ENCODE measurements around the gene ABHD12. TPM values are rescaled to one million over a fixed set of nuclear protein-coding genes. Genes with fewer than 3 reads are reported as not detected.
A peak's percentile ranks its signal among the peaks of the same experiment; 100 is the strongest.

The ABHD12 gene
- total RNA-seq, 1 donor from 2014 or later = 42.9 TPM

DNA sequence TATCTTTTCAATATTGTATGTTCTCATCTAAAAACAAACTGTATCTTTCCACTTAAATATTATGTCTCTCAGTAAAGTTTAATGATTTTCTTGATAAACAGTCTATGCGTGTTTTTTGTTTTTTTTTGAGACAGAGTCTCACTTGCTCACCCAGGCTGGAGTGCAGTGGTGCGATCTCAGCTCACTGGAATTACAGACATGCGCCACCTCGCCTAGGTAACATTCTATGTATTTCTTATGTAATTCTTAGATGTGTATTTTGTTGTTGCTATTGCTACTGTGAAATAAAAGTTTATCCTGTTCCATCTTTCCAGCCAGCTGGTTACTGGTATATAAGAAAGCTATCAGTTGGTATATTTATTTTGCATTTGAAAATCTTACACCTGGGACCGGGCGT lies 29.4 kb downstream of the ABHD12 start:
- Mint-ChIP-seq H3K36me3 (ENCODE audit: unreplicated experiment) (no peaks in the 10 kb centered on the region), H3K27me3 (ENCODE audit: unreplicated experiment) (no peaks in the 10 kb centered on the region)

DNA sequence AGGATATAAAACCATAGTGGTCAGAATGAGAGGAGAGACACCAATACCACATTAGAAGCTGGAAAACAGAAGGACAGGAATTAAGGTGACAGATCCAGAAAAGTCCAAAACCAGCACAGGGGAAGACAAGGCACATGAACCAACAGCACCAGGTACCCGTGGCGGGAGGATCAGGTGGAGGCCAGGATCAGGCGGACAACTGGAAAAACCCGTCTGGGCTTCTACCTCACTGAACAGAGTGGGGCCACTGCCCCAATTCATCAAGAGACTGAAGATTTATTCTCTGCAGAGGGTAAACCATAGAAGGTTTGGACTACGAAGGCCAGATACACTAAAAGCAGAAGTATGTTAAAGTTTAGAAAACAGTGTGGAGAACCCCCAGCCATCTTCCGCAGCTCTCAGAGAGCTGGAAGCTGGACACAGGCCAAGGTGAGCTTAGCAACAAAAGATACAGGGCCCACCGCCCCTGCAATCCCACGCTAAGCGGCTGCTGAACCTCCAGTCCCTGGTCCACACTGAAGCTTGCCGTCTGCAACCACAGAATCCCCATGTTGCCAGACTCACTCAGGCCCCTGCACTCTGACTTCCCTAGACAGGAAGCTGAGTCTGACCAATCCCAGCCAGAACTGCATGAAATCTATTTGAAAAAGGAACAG lies 29.9 kb downstream of the ABHD12 start:
- TF ChIP-seq, protein P1, sequence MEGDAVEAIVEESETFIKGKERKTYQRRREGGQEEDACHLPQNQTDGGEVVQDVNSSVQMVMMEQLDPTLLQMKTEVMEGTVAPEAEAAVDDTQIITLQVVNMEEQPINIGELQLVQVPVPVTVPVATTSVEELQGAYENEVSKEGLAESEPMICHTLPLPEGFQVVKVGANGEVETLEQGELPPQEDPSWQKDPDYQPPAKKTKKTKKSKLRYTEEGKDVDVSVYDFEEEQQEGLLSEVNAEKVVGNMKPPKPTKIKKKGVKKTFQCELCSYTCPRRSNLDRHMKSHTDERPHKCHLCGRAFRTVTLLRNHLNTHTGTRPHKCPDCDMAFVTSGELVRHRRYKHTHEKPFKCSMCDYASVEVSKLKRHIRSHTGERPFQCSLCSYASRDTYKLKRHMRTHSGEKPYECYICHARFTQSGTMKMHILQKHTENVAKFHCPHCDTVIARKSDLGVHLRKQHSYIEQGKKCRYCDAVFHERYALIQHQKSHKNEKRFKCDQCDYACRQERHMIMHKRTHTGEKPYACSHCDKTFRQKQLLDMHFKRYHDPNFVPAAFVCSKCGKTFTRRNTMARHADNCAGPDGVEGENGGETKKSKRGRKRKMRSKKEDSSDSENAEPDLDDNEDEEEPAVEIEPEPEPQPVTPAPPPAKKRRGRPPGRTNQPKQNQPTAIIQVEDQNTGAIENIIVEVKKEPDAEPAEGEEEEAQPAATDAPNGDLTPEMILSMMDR (IDR thresholded peaks at IDR 0.05) = no peak
- Mint-ChIP-seq H3K36me3 (ENCODE audit: unreplicated experiment) (no peaks in the 10 kb centered on the region), H3K4me1 (ENCODE audit: unreplicated experiment) (peaks cover 19% of the 10 kb centered on the region), H3K4me3 (ENCODE audit: unreplicated experiment) (no peak overlapping the region), H3K9me3 (ENCODE audit: unreplicated experiment) (no peaks in the 10 kb centered on the region), H3K27me3 (ENCODE audit: unreplicated experiment) (no peaks in the 10 kb centered on the region), H3K27ac (ENCODE audit: unreplicated experiment) (peak overlapping the region; percentile 66)
- DNase-seq (ENCODE audit: extremely low spot score, unreplicated experiment) = no peak

More for the DNA sequence above, 29.4 kb downstream of the ABHD12 start:
- Mint-ChIP-seq H3K9me3 (ENCODE audit: unreplicated experiment) (no peaks in the 10 kb centered on the region), H3K4me3 (ENCODE audit: unreplicated experiment) (no peak overlapping the region), H3K27ac (ENCODE audit: unreplicated experiment) (peak overlapping the region; percentile 66), H3K4me1 (ENCODE audit: unreplicated experiment) (peaks cover 19% of the 10 kb centered on the region)
- TF ChIP-seq, protein P1 (IDR thresholded peaks at IDR 0.05) = no peak
- DNase-seq (ENCODE audit: extremely low spot score, unreplicated experiment) = no peak

DNA sequence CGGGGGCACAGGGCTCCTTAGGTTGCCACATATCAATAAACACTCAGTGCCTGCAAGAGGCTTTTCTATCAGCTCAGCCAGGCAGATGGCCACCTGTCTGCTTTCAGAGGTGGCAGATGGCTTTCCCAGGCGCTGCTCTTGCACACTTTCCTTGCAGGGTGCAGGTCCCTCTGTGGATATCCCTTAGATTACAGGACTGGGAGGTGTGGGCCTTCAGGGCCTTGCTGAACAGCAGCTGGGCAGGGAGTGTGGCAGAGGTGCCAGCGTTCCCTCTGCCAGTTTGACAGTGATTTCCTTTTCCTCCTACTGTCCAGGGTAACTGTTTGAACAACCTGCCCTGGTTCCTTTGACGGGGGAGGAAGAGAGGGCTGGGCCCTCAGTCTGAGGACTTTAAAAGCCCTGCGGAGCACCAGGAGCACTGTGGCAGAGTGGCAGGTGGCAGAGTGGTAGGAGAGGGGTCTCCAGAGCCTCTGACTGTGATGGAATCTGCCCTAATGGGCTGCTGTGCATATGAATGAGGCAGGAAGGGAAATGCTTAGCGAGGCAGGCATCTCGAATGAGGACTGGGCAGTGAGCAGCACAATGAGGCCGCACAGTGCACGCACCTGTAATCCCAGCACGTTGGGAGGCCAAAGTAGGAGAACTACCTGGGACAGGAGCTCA lies 34.2 kb downstream of the ABHD12 start:
- Mint-ChIP-seq H3K27me3 (ENCODE audit: unreplicated experiment) (no peaks in the 10 kb centered on the region), H3K4me1 (ENCODE audit: unreplicated experiment) (peaks cover 21% of the 10 kb centered on the region), H3K9me3 (ENCODE audit: unreplicated experiment) (no peaks in the 10 kb centered on the region), H3K4me3 (ENCODE audit: unreplicated experiment) (no peak overlapping the region), H3K36me3 (ENCODE audit: unreplicated experiment) (no peaks in the 10 kb centered on the region), H3K27ac (ENCODE audit: unreplicated experiment) (no peak overlapping the region)
- TF ChIP-seq, protein P1 (IDR thresholded peaks at IDR 0.05) = no peak
- peak; percentile 66 for DNase-seq (ENCODE audit: extremely low spot score, unreplicated experiment)

DNA sequence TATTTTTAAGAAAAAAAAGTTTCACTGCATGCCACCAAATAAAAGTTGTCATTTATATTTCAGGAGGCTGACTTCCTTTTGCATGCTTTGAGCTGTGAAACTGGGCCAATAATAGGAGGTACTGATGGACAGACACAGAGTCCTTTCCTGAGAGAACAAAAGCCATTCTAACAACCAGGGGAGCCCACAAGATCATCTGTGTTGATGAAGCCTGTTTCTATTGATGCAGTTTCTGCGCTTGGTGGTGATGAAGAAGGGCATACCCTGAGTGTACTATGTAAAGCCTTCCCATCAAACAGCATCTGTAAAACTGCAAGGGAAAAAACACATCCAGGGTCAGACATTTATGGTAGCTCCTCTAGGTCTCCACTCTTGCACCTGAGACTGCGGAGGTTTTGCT lies 34.8 kb downstream of the ABHD12 start:
- H3K4me1 Mint-ChIP-seq (ENCODE audit: unreplicated experiment) = peaks cover 16% of the 10 kb centered on the region
- H3K27ac Mint-ChIP-seq (ENCODE audit: unreplicated experiment) = no peak overlapping the region
- H3K4me3 Mint-ChIP-seq (ENCODE audit: unreplicated experiment) = no peak overlapping the region
- no peaks in the 10 kb centered on the region for H3K36me3 Mint-ChIP-seq (ENCODE audit: unreplicated experiment)
- no peak for DNase-seq (ENCODE audit: extremely low spot score, unreplicated experiment)
- TF ChIP-seq, protein P1 (IDR thresholded peaks at IDR 0.05) = no peak
- no peaks in the 10 kb centered on the region for H3K9me3 Mint-ChIP-seq (ENCODE audit: unreplicated experiment)
- no peaks in the 10 kb centered on the region for H3K27me3 Mint-ChIP-seq (ENCODE audit: unreplicated experiment)

DNA sequence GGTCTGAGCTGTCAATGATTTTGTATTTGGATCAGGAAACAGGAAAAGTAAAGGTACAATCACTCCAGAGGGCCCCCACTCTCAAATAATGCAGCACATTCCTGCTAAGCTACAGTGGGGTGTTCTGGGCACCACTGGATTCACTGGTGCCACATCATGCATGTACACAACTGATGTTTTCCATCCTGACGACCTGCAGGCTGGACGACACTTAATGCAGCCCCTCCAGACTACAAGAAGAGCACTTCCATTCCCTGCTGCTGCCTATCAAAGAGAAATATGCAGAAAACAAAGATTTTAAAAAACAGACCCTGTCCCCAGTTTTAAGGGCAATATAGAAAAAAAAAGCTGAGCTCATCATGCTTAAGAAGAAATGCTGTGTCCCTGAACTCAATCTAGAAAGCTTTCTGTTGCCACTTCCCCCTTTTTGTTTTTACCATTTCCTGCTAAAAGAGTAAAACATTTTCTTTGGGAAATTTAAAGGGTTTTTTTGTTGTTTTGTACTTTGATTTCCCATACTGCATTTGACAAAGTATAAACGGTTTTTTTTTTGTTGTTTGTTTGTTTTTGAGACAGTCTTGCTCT lies 35.5 kb downstream of the ABHD12 start:
- H3K4me3 Mint-ChIP-seq (ENCODE audit: unreplicated experiment) = no peak overlapping the region
- no peaks in the 10 kb centered on the region for H3K9me3 Mint-ChIP-seq (ENCODE audit: unreplicated experiment)
- H3K36me3 Mint-ChIP-seq (ENCODE audit: unreplicated experiment) = no peaks in the 10 kb centered on the region
- no peak overlapping the region for H3K27ac Mint-ChIP-seq (ENCODE audit: unreplicated experiment)
- H3K4me1 Mint-ChIP-seq (ENCODE audit: unreplicated experiment) = peaks cover 11% of the 10 kb centered on the region
- H3K27me3 Mint-ChIP-seq (ENCODE audit: unreplicated experiment) = no peaks in the 10 kb centered on the region
- DNase-seq (ENCODE audit: extremely low spot score, unreplicated experiment) = peak; percentile 17
- TF ChIP-seq, protein P1 (IDR thresholded peaks at IDR 0.05) = no peak
